Measurements from ENCODE around the gene IARS1. TPM values are rescaled to one million over a fixed set of nuclear protein-coding genes. Genes with fewer than 3 reads are reported as not detected.

The IARS1 gene
- total RNA-seq, 2 donors from 2014 or later, result 138 to 246 TPM

DNA sequence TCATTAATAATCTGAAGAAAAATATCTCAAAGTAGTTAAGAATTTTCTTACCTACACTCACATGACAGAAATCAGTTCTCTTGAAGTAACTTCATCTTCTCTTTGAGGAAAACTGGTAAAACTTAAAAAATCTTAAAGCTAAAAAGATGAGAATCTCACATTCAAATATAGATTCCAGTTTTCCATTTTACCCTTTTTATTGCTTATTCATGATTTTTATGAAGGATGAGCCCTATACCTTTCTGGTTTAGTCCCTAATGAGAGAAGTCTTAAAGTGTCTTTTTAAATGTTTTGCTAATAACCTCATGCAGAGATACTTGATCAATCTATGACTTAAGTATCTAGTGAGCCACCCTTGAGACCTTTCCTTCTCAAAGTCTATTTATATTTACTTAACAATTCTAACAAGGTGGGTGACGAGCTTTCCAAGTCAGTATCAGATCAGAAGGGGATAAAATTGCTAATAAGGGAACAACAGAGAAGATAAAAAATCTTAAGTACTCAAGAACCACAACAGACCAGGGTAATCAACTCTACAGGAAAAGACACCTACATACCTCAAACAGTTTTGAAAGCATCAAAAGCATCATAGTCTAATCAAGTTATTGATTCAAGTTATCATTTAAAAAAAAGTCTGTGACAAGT lies 2.6 kb downstream of the IARS1 start:
- Mint-ChIP-seq H3K9me3 (no peaks in the 10 kb centered on the region), H3K36me3 (peaks cover 25% of the 10 kb centered on the region), H3K27me3 (no peaks in the 10 kb centered on the region), H3K4me1 (ENCODE audit: low read depth in 2 of 2) (peaks cover 48 to 51% of the 10 kb centered on the region in 2 donors), H3K4me3 (peak overlapping the region; percentile 90), H3K27ac (peak overlapping the region; percentile 74 to 99)
- DNase-seq (ENCODE audit: low spot score) (no peak), ATAC-seq (no peak)

DNA sequence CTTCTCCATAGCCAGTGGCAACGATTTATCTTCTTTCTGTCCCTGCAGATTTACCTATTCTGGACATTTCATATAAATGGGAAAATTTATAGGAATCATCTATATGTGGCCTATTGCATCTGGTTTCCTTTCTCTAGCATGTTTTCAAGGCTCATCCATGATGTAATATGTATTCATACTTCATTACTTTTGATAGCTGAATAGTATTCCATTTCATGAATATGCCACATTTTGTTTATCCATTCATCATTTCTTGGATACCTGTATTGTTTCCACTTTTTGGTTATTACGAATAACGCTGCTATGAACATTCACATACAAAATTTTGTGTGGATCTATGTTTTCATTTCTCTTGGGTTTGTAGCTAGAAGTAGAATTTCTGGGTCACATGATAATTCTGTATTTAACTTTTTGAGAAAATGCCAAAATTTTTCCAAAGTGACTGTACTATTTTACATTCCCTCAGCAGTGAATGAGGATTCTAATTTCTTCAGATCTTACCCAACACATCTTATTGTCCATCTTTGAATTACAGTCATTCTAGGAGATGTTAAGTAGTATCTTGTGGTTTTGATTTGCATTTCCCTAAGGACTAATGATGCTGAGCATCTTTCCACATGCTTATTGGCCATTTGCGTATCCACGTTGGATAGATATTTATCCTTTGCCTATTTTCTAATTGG lies 3.6 kb downstream of the IARS1 start:
- ATAC-seq (no peak), DNase-seq (ENCODE audit: low spot score) (no peak)
- Mint-ChIP-seq H3K9me3 (no peaks in the 10 kb centered on the region), H3K36me3 (peaks cover 36% of the 10 kb centered on the region), H3K27me3 (no peaks in the 10 kb centered on the region), H3K4me1 (ENCODE audit: low read depth in 2 of 2) (peaks cover 41 to 45% of the 10 kb centered on the region in 2 donors), H3K27ac (no peak overlapping the region), H3K4me3 (no peak overlapping the region)

DNA sequence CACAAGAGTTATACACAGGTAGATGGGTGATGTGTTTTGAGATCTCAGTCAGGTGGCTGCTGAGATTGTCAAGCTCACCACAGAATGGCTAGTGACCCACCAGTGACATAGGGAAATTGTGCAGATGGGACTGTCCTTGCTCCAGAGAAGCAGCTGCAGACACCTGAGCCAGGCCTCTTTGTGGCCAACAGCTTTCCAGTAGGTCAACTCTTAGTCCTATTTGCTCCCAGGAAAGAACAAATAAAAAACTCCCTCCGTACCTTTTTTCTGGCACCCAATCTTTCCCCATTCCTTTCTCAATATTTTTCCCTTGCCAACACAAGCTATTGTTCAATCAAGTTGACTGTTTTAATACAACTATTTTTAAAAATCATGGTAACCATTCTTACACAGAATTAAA lies 14.2 kb downstream of the IARS1 start:
- ATAC-seq (no peak), DNase-seq (ENCODE audit: low spot score) (no peak)
- H3K4me1 Mint-ChIP-seq (ENCODE audit: low read depth in 2 of 2), result peaks cover 16 to 25% of the 10 kb centered on the region in 2 donors
- no peaks in the 10 kb centered on the region for H3K27me3 Mint-ChIP-seq
- peaks cover 41% of the 10 kb centered on the region for H3K36me3 Mint-ChIP-seq
- no peaks in the 10 kb centered on the region for H3K9me3 Mint-ChIP-seq
- H3K4me3 Mint-ChIP-seq, result no peak overlapping the region
- H3K27ac Mint-ChIP-seq, result no peak overlapping the region

DNA sequence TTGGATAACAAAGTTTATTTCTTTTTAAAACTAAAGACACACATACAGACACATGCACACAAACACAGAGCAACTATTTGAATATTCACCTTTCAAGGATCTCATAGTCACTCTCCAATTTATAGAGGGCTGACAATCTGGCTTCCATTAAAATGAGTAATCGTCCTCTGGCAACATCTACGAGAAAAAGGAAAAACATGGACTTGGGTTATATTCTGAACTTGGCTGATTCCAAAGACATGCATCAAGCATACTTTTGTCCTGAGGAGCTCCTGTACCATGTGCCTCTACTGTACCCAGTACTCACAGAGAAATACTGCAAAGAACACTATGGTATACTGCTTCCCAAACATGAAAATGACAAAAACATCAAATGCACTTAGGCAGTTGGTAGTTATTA lies 15.4 kb downstream of the IARS1 start:
- Mint-ChIP-seq H3K9me3 (no peaks in the 10 kb centered on the region), H3K4me3 (no peak overlapping the region), H3K27ac (no peak overlapping the region), H3K4me1 (ENCODE audit: low read depth in 2 of 2) (peaks cover 16 to 25% of the 10 kb centered on the region in 2 donors), H3K36me3 (peaks cover 47% of the 10 kb centered on the region), H3K27me3 (no peaks in the 10 kb centered on the region)
- ATAC-seq (no peak), DNase-seq (ENCODE audit: low spot score) (no peak)

DNA sequence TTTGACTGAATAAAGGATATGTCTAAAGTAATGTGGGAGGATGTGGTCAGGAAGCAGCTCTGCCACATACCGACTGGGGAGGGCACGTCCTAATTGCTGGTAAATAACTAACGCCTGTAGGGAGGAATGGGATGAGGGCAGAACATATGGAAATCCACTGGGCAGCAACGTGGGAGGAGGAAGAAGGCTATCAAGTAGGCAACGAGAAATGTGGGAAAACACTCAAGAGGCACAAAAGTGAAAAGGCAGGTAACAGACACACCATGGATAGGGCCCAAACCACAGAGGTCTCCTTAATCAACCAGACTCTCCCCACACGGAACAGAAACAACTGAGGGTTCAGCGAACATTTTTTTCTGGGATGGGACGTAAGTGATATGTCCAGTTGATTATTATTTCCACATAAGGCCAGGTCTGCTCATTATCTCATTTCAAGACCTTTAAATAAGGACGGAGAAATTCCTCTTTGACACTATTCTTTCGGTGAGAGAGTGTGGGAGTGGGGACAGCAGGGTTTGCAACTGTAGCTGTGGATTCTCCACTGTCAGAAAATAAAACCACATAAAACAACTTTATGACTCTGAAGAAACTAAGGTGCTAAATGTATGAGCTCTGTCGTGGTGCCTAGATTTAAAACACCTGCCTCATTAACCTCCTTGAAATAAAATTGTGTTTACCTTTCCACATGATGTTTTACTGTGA lies 17.0 kb downstream of the IARS1 start:
- Mint-ChIP-seq H3K36me3 (peaks cover 50% of the 10 kb centered on the region), H3K4me1 (ENCODE audit: low read depth in 2 of 2) (peaks cover 16 to 25% of the 10 kb centered on the region in 2 donors), H3K9me3 (no peaks in the 10 kb centered on the region), H3K27me3 (no peaks in the 10 kb centered on the region), H3K4me3 (peak overlapping the region; percentile 69), H3K27ac (peak overlapping the region; percentile 49 to 59)
- ATAC-seq, result peak in 1 of 2 donors; percentile 57
- no peak for DNase-seq (ENCODE audit: low spot score)

DNA sequence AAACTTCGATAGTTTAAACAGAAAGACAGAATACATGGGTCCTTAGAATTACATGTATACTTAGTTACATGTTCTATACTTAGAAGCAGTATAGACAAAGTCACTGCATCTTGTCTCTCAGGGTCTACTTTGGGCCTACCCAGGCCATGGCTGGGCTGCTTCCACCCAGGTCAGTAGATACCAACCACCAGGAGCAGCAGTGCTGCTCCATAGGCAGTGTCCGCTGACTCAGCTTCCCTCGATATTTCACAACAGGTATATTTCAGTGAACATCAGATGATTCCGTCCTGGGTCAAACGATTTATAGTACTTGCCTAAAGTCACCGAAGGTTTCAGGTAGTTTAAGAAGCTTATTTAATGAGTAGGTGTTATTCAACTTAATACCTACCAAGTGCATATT lies 18.0 kb downstream of the IARS1 start:
- ATAC-seq, result no peak
- H3K4me1 Mint-ChIP-seq (ENCODE audit: low read depth in 2 of 2), result peaks cover 16 to 25% of the 10 kb centered on the region in 2 donors
- no peak for DNase-seq (ENCODE audit: low spot score)
- H3K4me3 Mint-ChIP-seq, result no peak overlapping the region
- H3K27ac Mint-ChIP-seq, result peak overlapping the region; percentile 49 to 59
- no peaks in the 10 kb centered on the region for H3K9me3 Mint-ChIP-seq
- H3K36me3 Mint-ChIP-seq, result peaks cover 53% of the 10 kb centered on the region
- H3K27me3 Mint-ChIP-seq, result no peaks in the 10 kb centered on the region

DNA sequence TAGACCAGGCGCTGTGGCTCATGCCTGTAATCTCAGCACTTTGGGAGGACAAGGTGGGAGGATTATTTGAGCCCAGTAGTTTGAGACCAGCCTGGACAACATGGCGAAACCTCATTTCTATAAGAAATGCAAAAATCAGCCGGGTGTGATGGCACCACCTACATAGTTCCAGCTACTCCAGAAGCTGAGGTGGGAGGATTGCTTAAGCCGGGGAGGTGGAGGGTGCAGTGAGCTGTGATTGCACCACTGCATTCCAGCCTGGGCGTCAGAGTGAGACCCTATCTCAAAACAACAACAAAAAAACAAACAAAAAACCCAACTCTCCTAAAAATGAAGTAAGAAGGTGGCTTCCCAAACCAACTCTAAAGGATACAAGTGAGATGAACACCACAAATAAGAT lies 23.0 kb downstream of the IARS1 start:
- no peak for ATAC-seq
- H3K27me3 Mint-ChIP-seq, result no peaks in the 10 kb centered on the region
- H3K4me1 Mint-ChIP-seq (ENCODE audit: low read depth in 2 of 2), result peaks cover 1 to 6% of the 10 kb centered on the region in 2 donors
- no peak overlapping the region for H3K27ac Mint-ChIP-seq
- no peak for DNase-seq (ENCODE audit: low spot score)
- H3K36me3 Mint-ChIP-seq, result peaks cover 47% of the 10 kb centered on the region
- H3K4me3 Mint-ChIP-seq, result no peak overlapping the region
- H3K9me3 Mint-ChIP-seq, result no peaks in the 10 kb centered on the region

DNA sequence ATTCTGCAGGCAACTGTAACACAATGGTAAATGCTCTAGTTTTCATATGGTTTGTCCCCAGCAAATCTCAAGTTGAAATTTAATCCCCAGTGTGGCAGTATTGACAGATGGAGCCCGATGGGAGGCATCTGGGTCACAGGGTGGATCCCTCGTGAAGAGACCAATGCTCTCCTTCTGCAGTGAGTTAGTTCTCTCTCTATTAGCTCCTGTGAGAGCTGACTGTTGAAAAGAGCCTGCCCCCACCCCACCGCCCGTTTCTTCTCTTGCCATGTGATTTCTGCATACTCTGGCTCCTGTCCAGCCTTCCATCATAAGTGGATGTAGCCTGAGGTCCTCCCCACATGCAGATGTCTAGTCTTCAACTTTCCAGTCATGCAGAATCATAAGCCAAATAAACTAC lies 27.0 kb downstream of the IARS1 start:
- peaks cover 37% of the 10 kb centered on the region for H3K36me3 Mint-ChIP-seq
- H3K4me1 Mint-ChIP-seq (ENCODE audit: low read depth in 2 of 2), result peaks cover 3 to 6% of the 10 kb centered on the region in 2 donors
- H3K27me3 Mint-ChIP-seq, result no peaks in the 10 kb centered on the region
- H3K9me3 Mint-ChIP-seq, result no peaks in the 10 kb centered on the region
- no peak overlapping the region for H3K4me3 Mint-ChIP-seq
- DNase-seq (ENCODE audit: low spot score) (no peak), ATAC-seq (no peak)
- H3K27ac Mint-ChIP-seq, result no peak overlapping the region

DNA sequence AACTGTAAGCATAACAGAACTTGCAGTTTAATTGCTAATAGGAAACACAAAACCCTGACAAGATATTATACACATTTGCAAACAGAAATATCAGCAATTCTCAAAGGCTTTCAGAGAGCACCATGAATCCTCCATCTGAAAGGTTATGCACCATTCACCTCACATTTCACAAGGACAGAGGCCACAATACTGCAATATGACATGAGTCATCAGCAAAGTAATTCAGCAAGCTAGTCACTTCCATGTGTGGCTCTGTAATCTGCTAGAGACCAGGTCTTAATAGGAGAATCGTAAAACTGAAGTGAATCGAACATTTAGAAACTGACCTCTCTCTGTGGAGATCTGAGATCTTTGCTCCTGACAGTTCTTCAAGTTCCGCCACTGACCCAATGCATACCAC lies 28.3 kb downstream of the IARS1 start:
- Mint-ChIP-seq H3K4me3 (no peak overlapping the region), H3K27ac (no peak overlapping the region), H3K27me3 (no peaks in the 10 kb centered on the region), H3K9me3 (no peaks in the 10 kb centered on the region), H3K36me3 (peaks cover 31% of the 10 kb centered on the region), H3K4me1 (ENCODE audit: low read depth in 2 of 2) (peaks cover 3 to 6% of the 10 kb centered on the region in 2 donors)
- DNase-seq (ENCODE audit: low spot score) (no peak), ATAC-seq (no peak)

DNA sequence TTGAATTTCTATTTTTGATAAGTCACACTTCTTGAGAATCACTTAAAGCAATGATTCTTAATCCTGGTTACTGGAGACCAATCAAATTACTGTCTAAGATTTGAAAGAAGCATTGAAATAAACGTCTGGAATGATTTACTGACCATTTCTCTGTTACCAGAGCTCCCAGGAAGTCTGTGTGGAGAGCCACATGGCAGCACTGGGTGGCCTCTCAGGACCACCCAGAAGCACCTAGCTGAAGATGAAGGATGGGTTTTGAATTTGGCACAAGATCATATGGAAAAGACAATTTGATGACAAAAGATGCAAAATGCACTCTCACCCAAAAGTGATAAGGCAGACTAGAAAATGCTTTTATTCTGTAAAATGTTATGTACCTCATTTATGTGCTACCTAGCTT lies 30.4 kb downstream of the IARS1 start:
- ATAC-seq (no peak), DNase-seq (ENCODE audit: low spot score) (no peak)
- Mint-ChIP-seq H3K27ac (no peak overlapping the region), H3K9me3 (no peaks in the 10 kb centered on the region), H3K36me3 (peaks cover 25% of the 10 kb centered on the region), H3K4me3 (no peak overlapping the region), H3K27me3 (no peaks in the 10 kb centered on the region), H3K4me1 (ENCODE audit: low read depth in 2 of 2) (peaks cover 0 to 6% of the 10 kb centered on the region in 2 donors)

DNA sequence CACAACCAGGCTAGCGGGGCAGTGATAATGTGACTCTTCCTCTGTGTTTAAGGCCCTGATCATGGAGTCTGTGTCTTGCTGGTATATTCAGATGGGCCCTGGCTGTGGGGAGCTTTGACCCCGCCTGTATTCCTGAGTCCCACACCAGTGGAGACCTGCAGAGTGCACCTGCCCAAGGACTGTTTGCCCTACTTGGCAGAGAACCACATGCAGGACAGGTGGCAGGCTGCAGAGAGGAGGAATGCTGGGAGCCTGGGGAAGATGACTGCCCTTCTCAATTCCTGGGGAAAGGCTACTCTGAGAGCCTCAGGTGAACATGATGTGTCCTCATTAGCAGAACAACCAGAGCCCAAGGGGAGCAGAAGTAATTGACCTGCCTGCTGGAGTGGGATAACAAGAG lies 36.2 kb downstream of the IARS1 start:
- ATAC-seq (no peak), DNase-seq (ENCODE audit: low spot score) (no peak)
- Mint-ChIP-seq H3K4me3 (no peak overlapping the region), H3K27ac (no peak overlapping the region), H3K9me3 (no peaks in the 10 kb centered on the region), H3K4me1 (ENCODE audit: low read depth in 2 of 2) (no peaks in the 10 kb centered on the region), H3K36me3 (peaks cover 16% of the 10 kb centered on the region), H3K27me3 (no peaks in the 10 kb centered on the region)

DNA sequence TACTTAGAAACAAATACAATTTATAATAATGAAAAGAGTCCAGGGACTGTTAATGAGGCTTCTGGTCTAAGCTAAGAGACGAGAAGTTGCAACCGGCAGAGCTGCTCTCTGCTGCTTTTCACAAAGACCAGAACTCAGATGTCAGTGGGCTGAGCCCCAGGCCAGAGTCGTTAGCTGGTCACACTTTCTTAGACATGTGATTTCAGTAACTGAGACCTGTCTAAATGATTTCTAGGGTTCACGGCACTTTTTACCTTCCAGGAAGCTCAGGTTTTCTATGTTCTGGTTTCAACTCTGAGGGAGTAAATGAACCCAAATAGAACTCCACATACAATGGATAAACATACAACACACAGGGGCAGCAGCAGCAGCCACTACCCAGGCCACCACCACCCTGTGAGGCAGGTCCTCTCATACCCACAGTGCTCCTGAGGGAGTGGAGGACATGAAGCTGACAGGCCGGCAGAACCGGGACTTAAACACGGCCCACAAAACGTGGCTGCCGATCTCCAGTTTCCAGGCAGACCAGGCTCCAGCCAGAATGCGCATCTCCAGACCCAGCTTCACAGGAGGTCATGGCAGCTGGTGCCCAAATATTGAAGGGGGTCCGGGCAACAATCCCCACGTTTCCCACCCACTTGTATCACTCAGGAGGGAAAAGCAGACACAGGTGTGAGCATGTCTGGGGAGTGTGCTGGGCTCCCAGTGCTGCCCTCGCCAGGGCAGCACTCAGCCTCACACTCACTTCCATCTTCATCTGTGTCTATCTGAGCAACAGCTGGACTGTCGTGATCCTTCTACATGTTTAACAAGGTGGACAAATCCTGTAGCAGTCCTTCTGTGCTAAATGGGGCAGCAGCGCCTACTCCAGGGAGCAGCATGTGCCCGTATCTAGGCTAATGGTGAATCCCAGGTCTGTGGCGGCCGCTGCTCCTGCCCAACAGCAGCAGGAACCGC lies 38.8 kb downstream of the IARS1 start:
- no peak overlapping the region for H3K27ac Mint-ChIP-seq
- H3K4me3 Mint-ChIP-seq, result no peak overlapping the region
- peaks cover 23% of the 10 kb centered on the region for H3K36me3 Mint-ChIP-seq

DNA sequence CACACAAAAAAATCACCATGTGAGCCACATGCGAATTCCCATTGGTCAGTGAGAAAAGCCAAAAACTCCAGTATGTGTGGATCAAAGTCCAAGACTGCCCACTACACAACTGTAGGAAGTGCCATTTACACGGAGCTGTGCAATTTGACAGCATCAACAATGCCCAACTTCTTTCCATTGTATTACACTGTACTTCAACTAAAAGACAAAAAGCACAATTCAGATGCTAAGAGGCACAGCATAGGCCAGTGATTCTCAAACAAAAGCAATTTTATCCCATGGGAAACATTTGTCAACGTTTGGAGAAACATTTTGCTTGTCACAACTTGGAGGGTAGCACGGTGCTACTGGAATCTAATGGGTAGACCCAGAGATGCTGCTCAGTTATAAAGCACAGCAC lies 39.8 kb downstream of the IARS1 start:
- H3K4me1 Mint-ChIP-seq (ENCODE audit: low read depth in 2 of 2), result no peaks in the 10 kb centered on the region
- no peak overlapping the region for H3K4me3 Mint-ChIP-seq
- no peak overlapping the region for H3K27ac Mint-ChIP-seq
- no peak for DNase-seq (ENCODE audit: low spot score)
- ATAC-seq, result no peak
- no peaks in the 10 kb centered on the region for H3K27me3 Mint-ChIP-seq
- H3K36me3 Mint-ChIP-seq, result peaks cover 31% of the 10 kb centered on the region
- no peaks in the 10 kb centered on the region for H3K9me3 Mint-ChIP-seq

More for the DNA sequence above, 38.8 kb downstream of the IARS1 start:
- Mint-ChIP-seq H3K4me1 (ENCODE audit: low read depth in 2 of 2) (no peaks in the 10 kb centered on the region), H3K27me3 (no peaks in the 10 kb centered on the region), H3K9me3 (no peaks in the 10 kb centered on the region)
- DNase-seq (ENCODE audit: low spot score), result no peak
- ATAC-seq, result peak in 1 of 2 donors; percentile 17
